Eye (tissue), 1 donor: ENCODE measurements around the gene MEGF11.
A peak's percentile ranks its signal among the peaks of the same experiment; 100 is the strongest.
"Not testable (repeated sequence)": the region's sequence is repeated elsewhere in the genome, so short reads cannot be mapped to it uniquely, and the experiment has no call there.

Source experiments
- DNase-seq: peaks from one replicate; pipeline ENCODE4 v3.0.0-alpha.2; 2015

MEGF11 gene

DNA sequence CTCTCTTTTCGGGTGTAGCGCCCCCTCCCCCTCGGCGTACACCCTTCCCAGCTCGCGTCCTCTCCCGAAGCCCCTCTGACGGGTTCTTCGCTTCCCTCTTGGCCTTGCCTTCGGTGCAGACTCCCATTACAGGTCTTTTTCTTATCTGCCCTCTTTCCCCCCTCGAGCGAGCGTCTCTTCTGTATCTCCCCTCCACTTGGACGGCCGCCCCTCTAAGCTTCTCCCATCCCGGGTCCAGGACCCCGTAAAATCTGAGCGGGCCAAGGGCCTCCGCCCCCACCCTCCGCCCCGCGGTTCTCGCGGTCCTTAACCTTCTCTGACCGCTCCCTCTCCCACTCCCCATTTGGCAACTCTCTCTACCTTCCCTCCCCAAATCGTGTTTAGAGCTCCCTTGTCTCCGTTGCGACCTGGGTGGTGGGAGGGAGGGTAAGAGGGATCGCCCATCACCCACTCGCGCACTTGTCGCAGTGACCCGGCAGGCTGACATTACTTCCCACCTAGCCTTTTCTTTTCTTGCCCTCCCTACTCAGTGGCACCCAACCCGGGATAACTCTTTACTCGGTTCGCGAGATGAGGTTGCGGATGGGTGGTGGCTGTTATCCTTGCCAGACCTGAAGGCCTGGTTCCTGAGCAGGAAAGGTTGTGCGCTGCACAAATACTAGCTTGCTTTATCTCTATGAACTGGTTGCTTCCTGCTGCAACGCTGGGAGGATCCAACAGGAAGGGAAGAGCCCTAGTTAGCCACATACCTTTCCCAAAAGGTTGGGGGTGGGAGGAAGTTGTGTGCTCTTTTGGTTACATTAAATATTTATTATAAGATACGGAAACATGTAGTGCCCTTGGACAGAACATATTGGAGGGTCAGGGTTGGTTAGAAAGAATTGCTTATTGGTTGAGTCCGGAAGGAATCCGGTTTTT, 383.3 kb downstream of the MEGF11 start:
- peak; percentile 70 for DNase-seq

DNA sequence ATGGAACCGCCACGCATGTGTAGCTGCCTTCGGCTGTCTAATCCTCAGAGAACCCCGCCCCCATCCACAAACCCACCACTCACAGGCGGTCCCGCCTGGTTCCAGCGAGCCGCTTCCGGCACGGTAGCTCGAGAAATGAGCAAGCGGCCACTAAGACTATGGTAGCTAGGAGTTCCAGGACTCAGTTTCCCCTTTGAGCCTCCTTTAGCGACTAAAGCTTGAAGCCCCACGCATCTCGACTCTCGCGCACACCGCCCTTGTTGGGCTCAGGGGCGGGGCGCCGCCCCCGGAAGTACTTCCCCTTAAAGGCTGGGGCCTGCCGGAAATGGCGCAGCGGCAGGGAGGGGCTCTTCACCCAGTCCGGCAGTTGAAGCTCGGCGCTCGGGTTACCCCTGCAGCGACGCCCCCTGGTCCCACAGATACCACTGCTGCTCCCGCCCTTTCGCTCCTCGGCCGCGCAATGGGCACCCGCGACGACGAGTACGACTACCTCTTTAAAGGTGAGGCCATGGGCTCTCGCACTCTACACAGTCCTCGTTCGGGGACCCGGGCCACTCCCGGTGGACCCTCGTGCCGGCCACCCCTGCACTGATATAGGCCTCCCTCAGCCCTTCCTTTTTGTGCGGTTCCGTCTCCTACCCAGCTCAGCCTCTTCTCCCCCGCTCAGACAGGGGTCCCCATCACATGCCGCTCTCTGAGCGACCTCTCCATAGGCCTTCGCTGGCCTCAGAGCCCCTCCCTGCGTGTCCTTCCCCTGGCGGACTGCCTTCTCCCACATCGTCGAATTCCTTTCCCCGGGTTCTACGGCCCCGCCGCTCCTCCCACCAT, 384.2 kb downstream of the MEGF11 start, which contains the start of gene RAB11A:
Gene RAB11A, plus strand, starts transcription at position 366 of the 828 bp plus-strand sequence. Its CDS starts 95 bp downstream, at position 461.
- peak; percentile 99 for DNase-seq

DNA sequence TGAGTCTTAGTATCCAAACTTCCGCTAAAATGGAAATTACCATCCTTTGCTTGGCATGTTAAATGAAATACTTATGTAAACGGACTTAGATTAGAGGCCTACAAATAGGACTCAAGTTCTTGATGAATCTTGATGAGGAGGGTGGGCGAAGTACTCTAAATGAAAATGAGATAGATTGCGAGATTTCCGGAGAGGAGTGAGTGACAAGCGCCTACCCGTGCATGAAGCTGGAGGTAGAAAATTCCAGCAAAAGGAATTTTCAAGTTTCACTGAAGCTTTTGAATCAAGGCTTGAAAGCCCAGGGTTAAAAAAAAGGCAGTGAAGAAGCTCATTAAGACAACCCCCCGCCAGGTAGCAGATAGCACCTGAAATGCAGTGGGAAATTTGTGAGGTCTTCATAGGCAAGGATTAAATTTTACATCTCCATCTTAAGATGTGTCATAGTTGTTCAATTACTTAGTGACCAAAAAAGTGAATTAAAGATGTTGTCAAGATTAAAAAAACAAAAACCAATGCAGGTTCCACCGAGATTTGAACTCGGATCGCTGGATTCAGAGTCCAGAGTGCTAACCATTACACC, 384.9 kb downstream of the MEGF11 start:
- no peak for DNase-seq

DNA sequence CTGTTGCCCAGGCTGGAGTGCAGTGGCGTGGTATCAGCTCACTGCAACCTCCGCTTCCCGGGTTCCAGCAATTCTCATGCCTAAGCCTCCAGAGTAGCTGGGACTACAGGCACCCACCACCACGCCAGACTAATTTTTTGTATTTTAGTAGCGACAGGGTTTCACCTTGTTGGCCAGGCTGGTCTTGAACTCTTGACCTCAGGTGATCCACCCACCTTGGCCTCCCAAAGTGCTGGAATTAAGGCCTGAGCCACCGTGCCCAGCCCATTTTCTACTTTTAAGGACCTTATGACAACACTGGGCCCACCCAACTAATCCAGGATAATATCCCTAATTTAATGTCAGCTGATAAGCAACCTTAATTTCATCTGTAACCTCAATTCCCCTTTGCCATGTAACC, 385.6 kb downstream of the MEGF11 start:
- DNase-seq, result not testable (repeated sequence)

DNA sequence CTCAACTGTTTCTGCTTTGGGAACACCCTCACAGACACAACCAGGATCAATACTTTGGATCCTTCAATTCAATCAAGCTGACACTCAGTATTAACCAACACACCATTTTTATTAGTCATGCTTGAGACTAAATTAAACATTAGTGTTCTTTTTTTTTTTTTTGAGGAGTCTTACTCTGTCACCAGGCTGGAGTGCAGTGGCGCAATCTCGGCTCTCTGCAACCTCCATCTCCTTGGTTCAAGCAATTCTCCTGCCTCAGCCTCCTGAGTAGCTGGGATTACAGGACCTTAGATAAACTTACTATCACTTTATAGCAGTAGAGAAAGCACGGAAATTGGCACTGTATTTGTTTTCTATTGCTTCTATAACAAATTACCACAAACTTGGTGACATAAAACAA, 386.3 kb downstream of the MEGF11 start:
- no peak for DNase-seq

DNA sequence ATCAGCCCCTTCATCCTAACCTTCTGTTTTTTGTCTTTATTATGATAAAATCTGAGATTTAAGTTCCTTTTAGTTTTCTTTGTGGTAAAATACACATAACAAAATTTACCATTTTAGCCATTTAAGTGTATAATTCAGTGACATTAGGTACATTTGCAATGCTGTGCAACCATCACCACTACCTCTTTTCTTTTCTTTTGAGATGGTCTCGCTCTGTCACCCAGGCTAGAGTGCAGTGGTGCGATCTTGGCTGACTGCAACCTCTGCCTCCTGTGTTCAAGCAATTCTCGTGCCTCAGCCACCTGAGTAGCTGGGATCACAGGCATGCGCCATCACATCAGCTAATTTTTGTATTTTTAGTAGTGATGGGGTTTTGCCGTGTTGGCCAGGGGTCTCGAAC, 390.4 kb downstream of the MEGF11 start:
- DNase-seq, result no peak

DNA sequence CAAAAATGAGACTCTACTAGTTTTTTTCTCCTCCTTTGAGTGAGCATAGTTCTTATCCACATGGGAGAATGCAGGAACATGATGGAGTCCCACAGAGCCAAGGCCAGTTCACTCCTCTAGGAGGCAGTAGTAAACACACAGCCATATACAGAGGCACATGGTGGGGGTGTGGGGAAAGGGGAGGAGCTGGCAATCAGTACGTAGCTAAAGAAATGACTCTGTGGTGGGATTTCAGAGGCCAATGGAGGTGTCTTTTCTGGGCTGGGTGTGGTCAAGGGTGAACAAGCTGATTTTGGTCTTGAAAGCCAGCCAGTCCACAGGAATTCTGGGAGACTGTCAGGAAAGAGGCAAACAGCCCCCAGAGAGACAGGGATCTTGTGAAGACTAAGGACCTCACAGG, 390.9 kb downstream of the MEGF11 start:
- peak; percentile 49 for DNase-seq

DNA sequence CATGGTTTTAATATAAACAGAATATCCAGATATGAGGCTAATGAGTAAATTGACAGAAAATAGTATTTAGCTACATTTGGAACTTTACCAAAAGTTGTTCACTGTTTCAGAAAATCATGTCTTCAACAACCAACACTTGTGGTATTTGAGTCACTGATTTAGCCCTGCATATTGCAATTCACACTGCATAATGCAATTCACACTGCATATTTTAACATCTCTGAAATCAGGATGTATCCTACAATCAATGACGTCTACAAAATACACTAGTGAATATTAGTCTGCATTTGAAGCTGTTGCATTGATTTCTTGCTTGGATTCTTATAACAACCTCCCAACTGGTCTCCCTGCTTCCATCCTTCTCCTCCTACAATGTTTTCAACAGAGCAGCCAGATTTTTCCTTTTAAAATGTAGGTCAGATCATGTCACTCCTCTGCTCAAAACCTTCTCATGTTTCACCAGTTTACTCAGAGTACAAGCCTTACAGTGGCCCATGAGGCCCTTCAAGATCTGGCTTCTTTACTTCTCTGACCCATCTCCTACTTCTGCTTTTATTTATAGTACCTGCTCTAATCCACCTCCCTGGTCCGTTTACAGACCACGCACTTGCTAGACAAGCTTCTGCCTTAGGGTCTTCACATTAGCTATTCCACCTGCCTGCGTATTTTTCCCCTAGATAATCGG, 395.7 kb downstream of the MEGF11 start:
- DNase-seq, result no peak

DNA sequence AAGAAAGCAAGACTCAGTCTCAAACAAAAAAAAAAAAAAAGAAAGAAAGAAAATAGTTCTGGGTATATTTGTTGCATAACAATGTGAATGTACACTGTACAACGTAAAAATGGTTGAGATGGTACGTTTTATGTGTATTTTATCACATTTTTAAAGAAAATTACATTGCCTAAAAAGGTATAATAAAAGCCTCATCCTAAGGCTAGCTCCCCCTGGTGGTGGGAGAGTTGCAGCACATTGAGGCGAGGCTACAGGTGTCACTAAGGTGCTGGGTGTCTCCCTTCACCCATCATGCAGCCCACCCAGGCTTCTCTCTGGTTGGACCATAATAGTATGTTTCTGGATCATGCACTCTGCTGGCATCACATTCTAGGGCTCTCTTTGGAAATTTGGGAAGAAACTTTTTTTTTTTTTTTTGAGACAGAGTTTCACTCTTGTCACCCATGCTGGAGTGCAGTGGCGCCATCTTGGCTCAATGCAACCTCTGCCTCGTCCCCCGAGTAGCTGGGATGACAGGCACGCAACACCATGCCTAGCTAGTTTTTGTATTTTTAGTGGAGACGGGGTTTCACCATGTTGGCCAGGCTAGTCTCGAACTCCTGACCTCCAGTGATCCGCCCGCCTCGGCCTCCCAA, 396.6 kb downstream of the MEGF11 start:
- peak; percentile 44 for DNase-seq

DNA sequence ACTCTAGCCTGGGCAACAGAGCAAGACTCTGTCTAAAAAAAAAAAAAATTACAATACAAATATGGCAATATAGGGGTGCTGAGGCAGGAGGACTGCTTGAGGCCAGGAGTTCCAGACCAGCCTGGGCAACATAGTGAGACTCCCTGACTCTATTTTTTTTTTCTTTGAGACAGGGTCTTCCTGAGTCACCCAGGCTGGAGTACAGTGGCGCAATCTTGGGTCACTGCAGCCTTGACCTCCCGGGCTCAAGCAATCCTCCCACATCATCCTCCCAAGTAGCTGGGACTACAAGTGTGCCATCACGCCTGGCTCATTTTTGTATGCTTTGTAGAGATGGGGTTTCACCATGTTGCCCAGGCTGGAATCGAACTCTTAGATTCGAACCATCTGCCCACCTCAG, 401.6 kb downstream of the MEGF11 start:
- DNase-seq, result no peak

DNA sequence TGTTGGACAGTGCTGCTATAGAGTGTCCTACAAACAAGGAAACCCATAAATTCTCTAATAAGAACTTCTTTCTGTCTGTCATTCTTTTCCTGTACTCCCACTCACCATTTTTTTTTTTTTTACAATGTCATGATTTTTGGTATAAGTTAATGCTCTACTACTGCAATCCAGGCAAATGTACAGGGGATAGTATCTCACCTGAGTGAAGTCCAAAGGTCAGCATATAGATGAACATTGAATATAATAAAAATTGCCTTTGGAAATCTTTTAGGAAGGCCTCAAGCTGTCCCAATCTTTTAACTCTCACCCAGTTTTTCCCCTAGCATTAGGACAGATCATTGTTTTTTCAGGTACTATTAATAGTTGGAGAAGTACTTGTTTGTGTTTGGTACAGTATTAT, 405.6 kb downstream of the MEGF11 start:
- DNase-seq, result no peak

DNA sequence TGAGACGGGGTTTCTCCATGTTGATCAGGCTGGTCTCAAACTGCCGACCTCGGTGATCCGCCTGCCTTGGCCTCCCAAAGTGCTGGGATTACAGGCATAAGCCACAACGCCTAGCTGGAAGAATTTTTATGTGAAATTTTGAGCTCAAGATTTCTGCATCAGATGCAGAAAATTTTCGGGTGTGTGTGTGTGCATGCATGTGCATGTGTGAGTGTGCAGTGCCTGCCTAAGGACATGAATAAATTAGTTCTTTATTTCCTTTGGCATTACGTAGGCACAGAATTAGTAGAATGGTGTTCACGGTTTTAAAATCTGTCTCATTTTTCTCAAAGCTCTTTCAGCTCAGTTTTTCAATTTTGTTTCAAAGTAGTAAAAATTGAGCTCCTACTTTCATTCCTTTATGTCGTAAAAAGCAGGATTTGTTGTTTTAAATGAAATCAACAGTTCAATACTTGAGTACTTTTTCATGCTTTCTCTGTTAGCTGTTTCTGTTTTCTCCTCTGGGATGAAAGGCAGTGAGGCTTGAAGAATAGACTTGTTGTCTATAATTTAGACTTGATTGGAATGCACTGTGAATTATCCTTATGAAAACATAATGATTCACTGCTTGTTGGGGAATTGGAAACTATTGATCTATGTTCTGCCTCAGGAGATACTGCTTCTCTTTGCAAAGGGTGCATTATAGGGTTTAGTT, 407.6 kb downstream of the MEGF11 start:
- peak; percentile 38 for DNase-seq
